Measurements from ENCODE around the gene MYCL.

DNA sequence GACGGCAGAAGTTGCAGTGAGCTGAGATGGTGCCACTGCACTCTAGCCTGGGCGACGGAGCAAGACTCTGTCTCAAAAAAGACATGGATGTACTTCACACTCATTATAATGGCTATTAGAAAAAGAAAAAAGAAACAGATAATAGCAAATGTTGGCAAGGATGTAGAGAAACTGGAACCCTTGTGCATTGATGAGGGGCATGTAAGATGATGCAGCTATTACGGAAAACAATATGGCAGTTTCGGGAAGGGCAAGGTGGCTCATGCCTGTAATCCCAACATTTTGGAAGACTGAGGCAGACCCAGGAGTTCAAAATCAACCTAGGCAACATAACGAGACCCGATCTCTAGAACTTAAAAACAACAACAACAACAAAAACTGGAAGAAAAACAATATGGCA is 40.7 kb downstream of the MYCL start:
- TF ChIP-seq POLR2AphosphoS5 (IDR thresholded peaks at IDR 0.05) (no peak), POLR2A (IDR thresholded peaks at IDR 0.05) (no peak)

All from spleen (tissue), 3 donors.